Measurements from ENCODE around the gene SGMS1. TPM values are rescaled to one million over a fixed set of nuclear protein-coding genes. Genes with fewer than 3 reads are reported as not detected.
"Not testable (repeated sequence)": the region's sequence is repeated elsewhere in the genome, so short reads cannot be mapped to it uniquely, and the experiment has no call there.

SGMS1 gene
- total RNA-seq, 1 experiment from 2014 or later = 19.7 TPM

GRCh38 chr10:50426485-50426884, 197.3 kb downstream of the SGMS1 start:
- Histone ChIP-seq H3K4me3 (no peak overlapping the region), H3K27me3 (no peaks in the 10 kb centered on the region), H3K36me3 (no peaks in the 10 kb centered on the region), H3K9me3 (no peaks in the 10 kb centered on the region)
- DNase-seq = no peak

DNA sequence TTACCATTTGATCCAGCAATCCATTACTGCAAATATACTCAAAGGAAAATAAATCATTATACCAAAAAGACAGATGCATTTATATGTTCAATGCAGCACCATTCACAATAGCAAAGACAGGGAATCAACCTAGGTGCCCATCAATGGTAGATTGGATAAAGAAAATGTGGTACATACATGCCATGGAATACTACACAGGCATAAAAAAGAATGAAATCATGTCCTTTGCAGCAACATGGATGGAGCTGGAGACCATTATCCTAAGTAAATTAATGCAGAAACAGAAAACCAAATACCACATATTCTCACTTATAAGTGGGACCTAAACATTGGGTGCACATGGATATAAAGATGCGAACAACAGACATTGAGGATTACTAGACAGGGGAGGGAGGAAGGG, 198.5 kb downstream of the SGMS1 start:
- DNase-seq, H3K9me3 ChIP-seq, H3K4me3 ChIP-seq, H3K36me3 ChIP-seq, H3K27me3 ChIP-seq: not testable (repeated sequence)

GRCh38 chr10:50423448-50423847, 200.3 kb downstream of the SGMS1 start:
- no peaks in the 10 kb centered on the region for H3K27me3 ChIP-seq
- no peaks in the 10 kb centered on the region for H3K9me3 ChIP-seq
- no peak overlapping the region for H3K4me3 ChIP-seq
- no peak for DNase-seq
- H3K36me3 ChIP-seq = no peaks in the 10 kb centered on the region

DNA sequence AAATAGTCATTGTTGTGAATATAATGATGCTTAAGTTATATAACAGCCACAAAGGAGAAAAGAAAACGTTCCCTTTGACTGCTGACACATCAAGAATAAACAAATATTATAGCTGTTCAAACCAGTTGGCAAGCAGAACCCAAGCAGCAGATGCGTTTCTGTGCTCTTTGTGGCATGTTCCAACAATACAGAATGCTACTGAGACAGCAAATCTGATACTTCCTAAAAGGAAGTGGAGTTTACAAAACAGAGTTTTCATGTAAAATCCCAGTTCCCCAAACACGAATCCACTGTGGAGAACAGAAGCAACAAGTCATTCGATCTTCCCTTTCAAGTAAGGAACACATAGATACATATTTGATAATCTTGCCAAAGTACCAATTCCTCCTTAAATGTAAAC, 201.5 kb downstream of the SGMS1 start:
- DNase-seq = peak; percentile 33
- H3K36me3 ChIP-seq = no peaks in the 10 kb centered on the region
- no peaks in the 10 kb centered on the region for H3K9me3 ChIP-seq
- no peaks in the 10 kb centered on the region for H3K27me3 ChIP-seq
- H3K4me3 ChIP-seq = no peak overlapping the region

GRCh38 chr10:50421026-50421719, 202.6 kb downstream of the SGMS1 start:
- Histone ChIP-seq H3K9me3 (no peaks in the 10 kb centered on the region), H3K36me3 (no peaks in the 10 kb centered on the region), H3K4me3 (no peak overlapping the region), H3K27me3 (no peaks in the 10 kb centered on the region)
- peak; percentile 16 for DNase-seq

- Histone ChIP-seq H3K9me3 (no peaks in the 10 kb centered on the region), H3K27me3 (no peaks in the 10 kb centered on the region), H3K4me3 (no peak overlapping the region), H3K36me3 (no peaks in the 10 kb centered on the region)
- no peak for DNase-seq
These were observed 203.6 kb downstream of the SGMS1 start for GRCh38 chr10:50420196-50420595.

- Histone ChIP-seq H3K4me3 (no peak overlapping the region), H3K36me3 (no peaks in the 10 kb centered on the region), H3K27me3 (no peaks in the 10 kb centered on the region), H3K9me3 (no peaks in the 10 kb centered on the region)
- DNase-seq = no peak
These were observed 204.0 kb downstream of the SGMS1 start for GRCh38 chr10:50419756-50420155.

- Histone ChIP-seq H3K4me3 (peak overlapping the region; percentile 61), H3K27me3 (no peaks in the 10 kb centered on the region), H3K9me3 (no peaks in the 10 kb centered on the region), H3K36me3 (no peaks in the 10 kb centered on the region)
- DNase-seq = no peak
These were observed 204.7 kb downstream of the SGMS1 start for GRCh38 chr10:50419091-50419490.

GRCh38 chr10:50417886-50418830, 205.6 kb downstream of the SGMS1 start:
- no peaks in the 10 kb centered on the region for H3K9me3 ChIP-seq
- H3K36me3 ChIP-seq = no peaks in the 10 kb centered on the region
- no peaks in the 10 kb centered on the region for H3K27me3 ChIP-seq
- peak; percentile 93 for DNase-seq
- H3K4me3 ChIP-seq = peak overlapping the region; percentile 61

DNA sequence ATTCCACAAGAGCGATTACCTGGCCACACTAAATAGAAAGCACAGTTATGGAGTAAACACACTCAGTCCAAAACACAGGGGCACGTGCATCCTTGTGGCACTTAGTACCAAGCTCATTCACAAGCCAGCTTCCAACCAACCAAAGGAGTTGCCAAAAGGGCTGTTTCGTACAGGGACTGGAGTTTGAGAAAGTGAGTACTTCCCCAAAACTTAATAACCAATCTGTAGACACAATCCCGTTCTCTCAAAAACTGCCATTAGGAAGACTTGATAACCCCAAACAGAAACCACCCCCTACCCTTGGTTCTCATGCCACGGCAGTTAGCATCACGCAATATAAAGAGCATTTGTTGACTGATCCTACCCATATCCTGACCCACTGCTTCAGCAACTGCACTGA, 206.3 kb downstream of the SGMS1 start:
- Histone ChIP-seq H3K36me3 (no peaks in the 10 kb centered on the region), H3K9me3 (no peaks in the 10 kb centered on the region), H3K27me3 (no peaks in the 10 kb centered on the region), H3K4me3 (peak overlapping the region; percentile 61)
- DNase-seq = peak; percentile 27

- H3K36me3 ChIP-seq = no peaks in the 10 kb centered on the region
- no peak for DNase-seq
- no peaks in the 10 kb centered on the region for H3K9me3 ChIP-seq
- H3K27me3 ChIP-seq = no peaks in the 10 kb centered on the region
- H3K4me3 ChIP-seq = peak overlapping the region; percentile 61
These were observed 206.9 kb downstream of the SGMS1 start for GRCh38 chr10:50416881-50417280.

- H3K9me3 ChIP-seq = no peaks in the 10 kb centered on the region
- DNase-seq = no peak
- no peaks in the 10 kb centered on the region for H3K36me3 ChIP-seq
- no peak overlapping the region; the same call in 1 of the 2 replicates for H3K4me3 ChIP-seq
- H3K27me3 ChIP-seq = no peaks in the 10 kb centered on the region
These were observed 207.5 kb downstream of the SGMS1 start for GRCh38 chr10:50416181-50416824.

- DNase-seq = no peak
- Histone ChIP-seq H3K27me3 (no peaks in the 10 kb centered on the region), H3K36me3 (no peaks in the 10 kb centered on the region), H3K9me3 (no peaks in the 10 kb centered on the region), H3K4me3 (no peak overlapping the region)
These were observed 208.5 kb downstream of the SGMS1 start for GRCh38 chr10:50415292-50415691.

- Histone ChIP-seq H3K27me3 (no peaks in the 10 kb centered on the region), H3K9me3 (no peaks in the 10 kb centered on the region), H3K4me3 (no peak overlapping the region), H3K36me3 (no peaks in the 10 kb centered on the region)
- no peak for DNase-seq
These were observed 213.5 kb downstream of the SGMS1 start for GRCh38 chr10:50410066-50410811.

- Histone ChIP-seq H3K36me3 (no peaks in the 10 kb centered on the region), H3K4me3 (no peak overlapping the region), H3K27me3 (no peaks in the 10 kb centered on the region), H3K9me3 (no peaks in the 10 kb centered on the region)
- no peak for DNase-seq
These were observed 216.5 kb downstream of the SGMS1 start for GRCh38 chr10:50407076-50407801.

- Histone ChIP-seq H3K27me3 (no peaks in the 10 kb centered on the region), H3K4me3 (no peak overlapping the region), H3K9me3 (no peaks in the 10 kb centered on the region), H3K36me3 (no peaks in the 10 kb centered on the region)
- no peak for DNase-seq
These were observed 217.2 kb downstream of the SGMS1 start for GRCh38 chr10:50406457-50407070.
